Activated CD8-positive, alpha-beta memory T cell treated with anti-CD3 and anti-CD28 coated beads for 1 hour (primary cell): ENCODE measurements around the gene QSOX2.
A peak's percentile ranks its signal among the peaks of the same experiment; 100 is the strongest.

ENCODE experiments used
- DNase-seq, 2 donors: peaks; one replicate each; pipeline ENCODE4 v3.0.0-alpha.2; 2020; ENCODE audit warnings: low read depth in 1 of 2; ENCODE audit errors: extremely low read depth in 1 of 2

QSOX2 gene

GRCh38 chr9:136178061-136178772, 67.4 kb downstream of the QSOX2 start:
- no peak for DNase-seq

GRCh38 chr9:136177224-136177623, 68.4 kb downstream of the QSOX2 start:
- DNase-seq, result no peak

GRCh38 chr9:136175616-136176197, 69.9 kb downstream of the QSOX2 start:
- no peak for DNase-seq

GRCh38 chr9:136174779-136175615, 70.6 kb downstream of the QSOX2 start:
- DNase-seq, result no peak

GRCh38 chr9:136173648-136174290, 71.8 kb downstream of the QSOX2 start:
- DNase-seq, result no peak

- no peak for DNase-seq
These were observed 73.1 kb downstream of the QSOX2 start for GRCh38 chr9:136172412-136173079.

GRCh38 chr9:136171801-136172411, 73.7 kb downstream of the QSOX2 start:
- no peak for DNase-seq

GRCh38 chr9:136171009-136171800, 74.4 kb downstream of the QSOX2 start:
- no peak for DNase-seq

- peak in 1 of 2 donors; percentile 14 for DNase-seq
These were observed 75.4 kb downstream of the QSOX2 start for GRCh38 chr9:136170006-136170901.

- no peak for DNase-seq
These were observed 76.1 kb downstream of the QSOX2 start for GRCh38 chr9:136169495-136169894.

GRCh38 chr9:136163248-136163850, 82.3 kb downstream of the QSOX2 start:
- DNase-seq, result no peak

GRCh38 chr9:136160995-136161610, 84.5 kb downstream of the QSOX2 start:
- no peak for DNase-seq

GRCh38 chr9:136160381-136160841, 85.2 kb downstream of the QSOX2 start:
- no peak for DNase-seq

- no peak for DNase-seq
These were observed 85.8 kb downstream of the QSOX2 start for GRCh38 chr9:136159851-136160250.

GRCh38 chr9:136157477-136158265, 87.9 kb downstream of the QSOX2 start:
- DNase-seq, result no peak
